GM12878 (cell line): ENCODE data around the gene SARM1. TPM values are rescaled to one million over a fixed set of nuclear protein-coding genes. Genes with fewer than 3 reads are reported as not detected.

Experiments used
- ATAC-seq: fragments of 200-7000 bp; cut with Tn5 transposase; 3 replicates; pipeline ENCODE4 v1.9.1; 2020; ENCODE audit warnings: mild to moderate bottlenecking, moderate library complexity
- BruUV-seq: library from RNA; stranded (reverse); fragments of 400-500 nt; replicated peaks from 2 replicates; lab custom pipeline; 2021; lab: Mats Ljungman, UMichigan
- CTCF ChIA-PET: fragments of 300-600 bp; sonication (Branson Sonifier 250); formaldehyde crosslinking; extraction: SDS; loops from one replicate; lab custom pipeline; 2021; ENCODE audit warnings: inconsistent platforms; lab: Yijun Ruan, JAX
- POLR2A ChIA-PET: fragments of 350-600 bp; formaldehyde crosslinking; extraction: SDS; loops from one replicate; lab custom pipeline; 2021; ENCODE audit warnings: inconsistent platforms; lab: Charles Lee
- RAD21 ChIA-PET: fragments of 300-600 bp; sonication (Branson Sonifier 250); formaldehyde crosslinking; loops from one replicate; lab custom pipeline; 2023; ENCODE audit warnings: antibody characterized with exemption; ENCODE audit not compliant: unreplicated experiment; lab: Charles Lee
- SMC1A ChIA-PET: fragments of 300-600 bp; sonication (Branson Sonifier 250); formaldehyde crosslinking; loops from one replicate; lab custom pipeline; 2023; ENCODE audit not compliant: unreplicated experiment, uncharacterized antibody; lab: Charles Lee
- DNase-seq: peaks from one replicate; pipeline ENCODE4 v3.0.0-alpha.2; 2011; ENCODE audit warnings: low read depth, low spot score
- FAIRE-seq: peaks from 3 replicates; lab custom pipeline; 2011; peaks lifted over from hg19 to GRCh38; lab: Jason Lieb, UNC
- H2AFZ ChIP-seq: 2 replicates; pipeline ENCODE4 v1.6.0; 2011; ENCODE audit warnings: low read depth, low read length, control low read depth; ENCODE audit not compliant: control insufficient read depth
- H3K27ac ChIP-seq: 2 replicates; pipeline ENCODE4 v1.5.1; 2011; ENCODE audit warnings: control low read depth; ENCODE audit not compliant: control insufficient read depth, insufficient read depth
- H3K27me3 ChIP-seq, 2 experiments: replicated peaks in 1 of 2; 2 replicates each; pipeline versions ENCODE4 v1.6.0 to v1.6.1; 2011; ENCODE audit warnings: low read length in 1 of 2; ENCODE audit not compliant: control insufficient read depth in 2 of 2, insufficient read depth in 2 of 2
- H3K36me3 ChIP-seq, 2 experiments: 2 replicates each; pipeline ENCODE4 v1.5.1; 2011; ENCODE audit warnings: low read length in 1 of 2; ENCODE audit not compliant: control insufficient read depth in 2 of 2, insufficient read depth in 2 of 2
- H3K4me1 ChIP-seq: 2 replicates; pipeline ENCODE4 v1.6.1; 2011; ENCODE audit warnings: mild to moderate bottlenecking, low read length, moderate library complexity, mixed read lengths; ENCODE audit not compliant: control insufficient read depth, insufficient read depth
- H3K4me2 ChIP-seq: 2 replicates; pipeline ENCODE4 v1.6.0; 2011; ENCODE audit warnings: control low read depth; ENCODE audit not compliant: control insufficient read depth, insufficient read depth
- H3K4me3 ChIP-seq: fragments of 200-600 bp; sonication (generic); 2 replicates; pipeline ENCODE4 v1.5.1; 2016
- H3K79me2 ChIP-seq: 2 replicates; pipeline ENCODE4 v1.6.0; 2011; ENCODE audit warnings: low read length; ENCODE audit not compliant: control insufficient read depth, insufficient read depth
- H3K9ac ChIP-seq: 2 replicates; pipeline ENCODE4 v1.8.0; 2011; ENCODE audit warnings: low read length, control low read depth, mixed read lengths; ENCODE audit not compliant: control insufficient read depth, insufficient read depth
- H3K9me3 ChIP-seq: replicated peaks from 3 replicates; pipeline ENCODE4 v1.5.1; 2011; ENCODE audit warnings: mild to moderate bottlenecking, low read length; ENCODE audit not compliant: control insufficient read depth, insufficient read depth
- H4K20me1 ChIP-seq: 2 replicates; pipeline ENCODE4 v1.6.0; 2011; ENCODE audit not compliant: control insufficient read depth, insufficient read depth
- ASH2L ChIP-seq: fragments of 300-600, 200-600 bp; sonication (generic); IDR thresholded peaks from 2 replicates; pipeline ENCODE4 v1.6.1; 2017; ENCODE audit warnings: low read depth, mild to moderate bottlenecking, borderline replicate concordance
- GATAD2B ChIP-seq: fragments of 450-650 bp; conservative IDR thresholded peaks from 2 replicates; pipeline ENCODE4 v1.6.1; 2017; ENCODE audit warnings: low read depth, mild to moderate bottlenecking, moderate library complexity
- HCFC1 ChIP-seq: fragments of 150-350 bp; IDR thresholded peaks from 2 replicates; pipeline ENCODE4 v1.6.1; 2014; ENCODE audit warnings: low read length
- HDGF ChIP-seq: fragments of 450-650 bp; IDR thresholded peaks from 2 replicates; pipeline ENCODE4 v1.6.1; 2016; ENCODE audit warnings: antibody characterized with exemption
- IKZF1 ChIP-seq: fragments of 450-650 bp; conservative IDR thresholded peaks from 2 replicates; pipeline ENCODE4 v1.6.1; 2017; ENCODE audit warnings: antibody characterized with exemption, mild to moderate bottlenecking
- NRF1 ChIP-seq: conservative IDR thresholded peaks from 2 replicates; pipeline ENCODE4 v1.6.1; 2011; ENCODE audit warnings: mild to moderate bottlenecking, low read depth, low read length, improper control_type of control experiment
- PAX5 ChIP-seq: IDR thresholded peaks from 2 replicates; pipeline ENCODE4 v1.6.1; 2011; ENCODE audit warnings: low read depth, low read length, borderline replicate concordance
- POLR2A ChIP-seq: IDR thresholded peaks from 2 replicates; pipeline ENCODE4 v1.6.1; 2011; ENCODE audit warnings: low read depth, mild to moderate bottlenecking, low read length
- RFX5 ChIP-seq: IDR thresholded peaks from 2 replicates; pipeline ENCODE4 v1.6.1; 2011; ENCODE audit warnings: low read depth, low read length, improper control_type of control experiment
- SIX5 ChIP-seq: IDR thresholded peaks from 2 replicates; pipeline ENCODE4 v1.6.1; 2011; ENCODE audit warnings: mild to moderate bottlenecking, low read depth, low read length, moderate library complexity; ENCODE audit not compliant: severe bottlenecking
- ZNF207 ChIP-seq: fragments of 450-650 bp; IDR thresholded peaks from 2 replicates; pipeline ENCODE4 v1.6.1; 2014; ENCODE audit warnings: antibody characterized with exemption, mild to moderate bottlenecking, borderline replicate concordance
- WGBS: methylation state at CpG from one replicate; pipeline ENCODE4 v1.1.6; 2016; ENCODE audit warnings: low lambda C conversion rate; ENCODE audit not compliant: insufficient replicate concordance, insufficient coverage; ENCODE audit errors: missing lambda C conversion rate; 5-methylcytosine and 5-hydroxymethylcytosine counted together
- in situ Hi-C: fragments of 300-500 bp; cut with MboI; formaldehyde crosslinking; loops from 9 replicates; pipeline ENCODE4 v1.14.3; 2018; ENCODE audit warnings: mixed read lengths
- intact Hi-C: fragments of 100-400 bp; cut with micrococcal nuclease; formaldehyde crosslinking; loops from one replicate; pipeline ENCODE4 v1.14.2; 2022; ENCODE audit not compliant: unreplicated experiment
- polyA plus RNA-seq, 11 experiments: library from polyadenylated mRNA; depleted of rRNA in 4 of 11; unstranded in 6 of 11; stranded (reverse) in 5 of 11; fragments of >200 nt; fragmentation: Nextera tagmentation in 4 of 11; fragmentation: Illumina TruSeq in 1 of 11; extraction: Ambion mirVana in 4 of 11; extraction: Trizol in 1 of 11; gene quantifications; 1 replicate in 1 of 11; 2 replicates in 10 of 11; pipeline versions ENCODE4 v1.2.1 to v1.2.3, GENCODE V29; 2011 to 2016; ENCODE audit warnings: inconsistent platforms in 2 of 11, missing spikeins in 2 of 11, low read depth in 1 of 11
- total RNA-seq, 4 experiments: library from RNA; depleted of rRNA in 3 of 4; stranded (reverse); fragments of >200 nt in 3 of 4; fragmentation: Illumina TruSeq in 1 of 4; extraction: Trizol in 1 of 4; gene quantifications; 2 replicates each; pipeline versions ENCODE4 v1.2.1 to v1.2.3, GENCODE V29; 2013 to 2021
- TF ChIP-seq, protein P1 (sequence below): fragments of 450-650 bp; IDR thresholded peaks from 2 replicates; pipeline ENCODE4 v1.6.1; 2017; ENCODE audit warnings: mild to moderate bottlenecking, moderate library complexity
- TF ChIP-seq, protein P2 (sequence below): IDR thresholded peaks from 2 replicates; pipeline ENCODE4 v1.6.1; 2011; ENCODE audit warnings: mild to moderate bottlenecking, low read depth, low read length, moderate library complexity; ENCODE audit not compliant: insufficient replicate concordance
- TF ChIP-seq, protein P3 (sequence below): fragments of 450-650 bp; IDR thresholded peaks from 2 replicates; pipeline ENCODE4 v1.6.1; 2017; ENCODE audit warnings: antibody characterized with exemption, mild to moderate bottlenecking, moderate library complexity

Gene SARM1
- total and polyA plus RNA-seq, 10 of the 15 experiments (the other 5 are each of a cell fraction or from before 2014, with no cell fraction given), result 0.56 to 25.3 (median 11.9) TPM

DNA sequence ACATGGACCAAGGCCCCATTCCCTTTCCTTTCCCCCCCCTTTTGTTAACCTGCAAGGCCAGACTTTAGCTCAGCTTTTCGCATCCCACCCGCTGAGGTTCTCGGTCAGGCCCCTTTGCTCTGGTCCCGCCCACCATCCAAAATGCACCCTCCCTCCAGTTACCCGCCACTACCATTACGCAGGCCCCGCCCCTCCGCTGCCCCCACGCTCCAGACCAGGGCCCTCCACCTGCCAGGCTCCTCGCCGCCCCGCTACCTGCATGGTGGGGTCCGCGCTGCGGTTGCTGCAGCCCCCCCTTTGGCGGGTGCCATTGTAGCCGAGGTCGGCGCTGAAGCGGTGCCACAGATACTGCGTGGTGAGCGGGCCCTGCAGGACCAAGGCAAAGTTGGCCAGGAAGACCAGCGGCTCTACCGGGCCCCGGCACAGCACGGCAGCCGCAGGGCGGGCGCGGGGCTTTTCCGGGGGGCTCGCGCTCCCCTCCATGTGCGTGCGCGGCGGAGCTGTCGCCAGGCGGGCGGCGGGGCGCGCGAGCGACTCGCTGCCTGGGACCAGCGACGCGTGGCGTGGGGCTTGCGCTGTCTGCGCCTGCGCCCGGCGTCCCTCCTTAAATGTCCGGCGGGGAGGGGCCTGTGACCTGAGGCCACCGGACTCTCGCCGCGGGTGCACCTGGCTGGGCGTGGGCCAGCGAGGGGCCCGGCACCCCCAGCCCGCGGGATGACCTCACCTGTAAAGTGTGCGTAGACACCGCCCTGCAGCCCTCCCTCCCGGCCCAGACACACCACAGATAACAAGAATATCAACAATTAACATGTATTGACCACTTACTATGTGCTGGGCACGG is 34.4 kb downstream of the SARM1 start, which contains the start of gene SLC46A1:
SLC46A1 (minus strand) TSS at position 581 of the 841 bp plus-strand sequence; CDS start at position 483, 98 bp downstream.
- H4K20me1 ChIP-seq, result no peaks in the 10 kb centered on the region
- intact Hi-C loops (no loop called here), in situ Hi-C loops (no loop called here)
- peak within 1 kb of the TSS; percentile 72 for H3K9ac ChIP-seq
- DNase-seq, result no peak
- no peak for FAIRE-seq
- peak within 1 kb of the TSS; percentile 80 for H3K4me2 ChIP-seq
- H3K27ac ChIP-seq, result peak within 1 kb of the TSS; percentile 37; the same call in 1 of the 2 replicates
- no peaks in the 10 kb centered on the region for H3K36me3 ChIP-seq
- no TSS peak for BruUV-seq
- POLR2A ChIA-PET, result interaction anchor here (0.7 kb wide), 1 partner anchor 37 kb away, joined by 3 read pairs; no protein-coding TSS in a partner anchor
- H3K4me3 ChIP-seq, result peak within 1 kb of the TSS; percentile 75
- peak within 1 kb of the TSS; percentile 87 for H2AFZ ChIP-seq
- no peaks in the 10 kb centered on the region for H3K79me2 ChIP-seq
- CTCF ChIA-PET, result interaction anchor here (1.1 to 4.0 kb wide), 3 partner anchors 10 to 600 kb away, joined by 3 to 19 read pairs (median 4); no protein-coding TSS in a partner anchor
- RAD21 ChIA-PET, result no interaction called here
- H3K4me1 ChIP-seq, result peaks cover 3% of the 10 kb centered on the region
- no peaks in the 10 kb centered on the region for H3K27me3 ChIP-seq
- ATAC-seq, result peak; percentile 95
- 1% methylated on average over 65 of the region's 70 CpGs for WGBS
- SMC1A ChIA-PET, result interaction anchor here (1.2 kb wide), 1 partner anchor 26 kb away, joined by 3 read pairs; no protein-coding TSS in a partner anchor
- no peaks in the 10 kb centered on the region for H3K9me3 ChIP-seq
- TF ChIP-seq ZNF207 (0 out of 2 replicates have a peak, but pooled peaks have one; percentile 32), IKZF1 (peak; percentile 69), NRF1 (peak; percentile 48), RFX5 (no peak), PAX5 (peak; percentile 89), HDGF (0 out of 2 replicates have a peak, but pooled peaks have one; percentile 19), SIX5 (no peak), GATAD2B (peak; percentile 89), ASH2L (no peak), POLR2A (peak; percentile 69), HCFC1 (no peak)
- TF ChIP-seq, protein P1, sequence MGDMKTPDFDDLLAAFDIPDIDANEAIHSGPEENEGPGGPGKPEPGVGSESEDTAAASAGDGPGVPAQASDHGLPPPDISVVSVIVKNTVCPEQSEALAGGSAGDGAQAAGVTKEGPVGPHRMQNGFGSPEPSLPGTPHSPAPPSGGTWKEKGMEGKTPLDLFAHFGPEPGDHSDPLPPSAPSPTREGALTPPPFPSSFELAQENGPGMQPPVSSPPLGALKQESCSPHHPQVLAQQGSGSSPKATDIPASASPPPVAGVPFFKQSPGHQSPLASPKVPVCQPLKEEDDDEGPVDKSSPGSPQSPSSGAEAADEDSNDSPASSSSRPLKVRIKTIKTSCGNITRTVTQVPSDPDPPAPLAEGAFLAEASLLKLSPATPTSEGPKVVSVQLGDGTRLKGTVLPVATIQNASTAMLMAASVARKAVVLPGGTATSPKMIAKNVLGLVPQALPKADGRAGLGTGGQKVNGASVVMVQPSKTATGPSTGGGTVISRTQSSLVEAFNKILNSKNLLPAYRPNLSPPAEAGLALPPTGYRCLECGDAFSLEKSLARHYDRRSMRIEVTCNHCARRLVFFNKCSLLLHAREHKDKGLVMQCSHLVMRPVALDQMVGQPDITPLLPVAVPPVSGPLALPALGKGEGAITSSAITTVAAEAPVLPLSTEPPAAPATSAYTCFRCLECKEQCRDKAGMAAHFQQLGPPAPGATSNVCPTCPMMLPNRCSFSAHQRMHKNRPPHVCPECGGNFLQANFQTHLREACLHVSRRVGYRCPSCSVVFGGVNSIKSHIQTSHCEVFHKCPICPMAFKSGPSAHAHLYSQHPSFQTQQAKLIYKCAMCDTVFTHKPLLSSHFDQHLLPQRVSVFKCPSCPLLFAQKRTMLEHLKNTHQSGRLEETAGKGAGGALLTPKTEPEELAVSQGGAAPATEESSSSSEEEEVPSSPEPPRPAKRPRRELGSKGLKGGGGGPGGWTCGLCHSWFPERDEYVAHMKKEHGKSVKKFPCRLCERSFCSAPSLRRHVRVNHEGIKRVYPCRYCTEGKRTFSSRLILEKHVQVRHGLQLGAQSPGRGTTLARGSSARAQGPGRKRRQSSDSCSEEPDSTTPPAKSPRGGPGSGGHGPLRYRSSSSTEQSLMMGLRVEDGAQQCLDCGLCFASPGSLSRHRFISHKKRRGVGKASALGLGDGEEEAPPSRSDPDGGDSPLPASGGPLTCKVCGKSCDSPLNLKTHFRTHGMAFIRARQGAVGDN, result peak; percentile 55; the same call in 1 of the 2 replicates
- TF ChIP-seq, protein P2, sequence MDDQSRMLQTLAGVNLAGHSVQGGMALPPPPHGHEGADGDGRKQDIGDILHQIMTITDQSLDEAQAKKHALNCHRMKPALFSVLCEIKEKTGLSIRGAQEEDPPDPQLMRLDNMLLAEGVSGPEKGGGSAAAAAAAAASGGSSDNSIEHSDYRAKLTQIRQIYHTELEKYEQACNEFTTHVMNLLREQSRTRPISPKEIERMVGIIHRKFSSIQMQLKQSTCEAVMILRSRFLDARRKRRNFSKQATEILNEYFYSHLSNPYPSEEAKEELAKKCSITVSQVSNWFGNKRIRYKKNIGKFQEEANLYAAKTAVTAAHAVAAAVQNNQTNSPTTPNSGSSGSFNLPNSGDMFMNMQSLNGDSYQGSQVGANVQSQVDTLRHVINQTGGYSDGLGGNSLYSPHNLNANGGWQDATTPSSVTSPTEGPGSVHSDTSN, result no peak
- TF ChIP-seq, protein P3, sequence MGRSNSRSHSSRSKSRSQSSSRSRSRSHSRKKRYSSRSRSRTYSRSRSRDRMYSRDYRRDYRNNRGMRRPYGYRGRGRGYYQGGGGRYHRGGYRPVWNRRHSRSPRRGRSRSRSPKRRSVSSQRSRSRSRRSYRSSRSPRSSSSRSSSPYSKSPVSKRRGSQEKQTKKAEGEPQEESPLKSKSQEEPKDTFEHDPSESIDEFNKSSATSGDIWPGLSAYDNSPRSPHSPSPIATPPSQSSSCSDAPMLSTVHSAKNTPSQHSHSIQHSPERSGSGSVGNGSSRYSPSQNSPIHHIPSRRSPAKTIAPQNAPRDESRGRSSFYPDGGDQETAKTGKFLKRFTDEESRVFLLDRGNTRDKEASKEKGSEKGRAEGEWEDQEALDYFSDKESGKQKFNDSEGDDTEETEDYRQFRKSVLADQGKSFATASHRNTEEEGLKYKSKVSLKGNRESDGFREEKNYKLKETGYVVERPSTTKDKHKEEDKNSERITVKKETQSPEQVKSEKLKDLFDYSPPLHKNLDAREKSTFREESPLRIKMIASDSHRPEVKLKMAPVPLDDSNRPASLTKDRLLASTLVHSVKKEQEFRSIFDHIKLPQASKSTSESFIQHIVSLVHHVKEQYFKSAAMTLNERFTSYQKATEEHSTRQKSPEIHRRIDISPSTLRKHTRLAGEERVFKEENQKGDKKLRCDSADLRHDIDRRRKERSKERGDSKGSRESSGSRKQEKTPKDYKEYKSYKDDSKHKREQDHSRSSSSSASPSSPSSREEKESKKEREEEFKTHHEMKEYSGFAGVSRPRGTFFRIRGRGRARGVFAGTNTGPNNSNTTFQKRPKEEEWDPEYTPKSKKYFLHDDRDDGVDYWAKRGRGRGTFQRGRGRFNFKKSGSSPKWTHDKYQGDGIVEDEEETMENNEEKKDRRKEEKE, result no peak
